Measurements from ENCODE around the gene MRNIP.

Gene MRNIP

DNA sequence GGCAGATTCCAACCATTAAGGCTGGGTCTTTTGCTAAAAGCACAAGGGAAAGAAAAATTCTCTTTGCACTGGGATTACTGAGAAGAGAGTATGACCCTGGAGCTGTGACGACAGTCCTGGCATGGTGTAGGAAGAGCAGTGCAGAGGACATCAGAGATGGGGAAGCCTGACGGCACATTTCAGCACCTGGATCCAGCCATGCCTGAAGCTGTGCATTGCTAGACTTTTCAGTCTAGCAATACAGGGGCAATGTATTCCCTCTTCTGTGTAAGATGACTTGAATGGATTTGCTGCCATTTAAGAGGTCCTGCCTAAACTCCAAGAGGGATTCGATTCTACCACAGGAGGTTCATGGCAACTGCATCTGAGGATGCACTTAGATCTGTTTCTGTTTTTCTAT is 12.3 kb upstream of the MRNIP start:
- DNase-seq = no peak

DNA sequence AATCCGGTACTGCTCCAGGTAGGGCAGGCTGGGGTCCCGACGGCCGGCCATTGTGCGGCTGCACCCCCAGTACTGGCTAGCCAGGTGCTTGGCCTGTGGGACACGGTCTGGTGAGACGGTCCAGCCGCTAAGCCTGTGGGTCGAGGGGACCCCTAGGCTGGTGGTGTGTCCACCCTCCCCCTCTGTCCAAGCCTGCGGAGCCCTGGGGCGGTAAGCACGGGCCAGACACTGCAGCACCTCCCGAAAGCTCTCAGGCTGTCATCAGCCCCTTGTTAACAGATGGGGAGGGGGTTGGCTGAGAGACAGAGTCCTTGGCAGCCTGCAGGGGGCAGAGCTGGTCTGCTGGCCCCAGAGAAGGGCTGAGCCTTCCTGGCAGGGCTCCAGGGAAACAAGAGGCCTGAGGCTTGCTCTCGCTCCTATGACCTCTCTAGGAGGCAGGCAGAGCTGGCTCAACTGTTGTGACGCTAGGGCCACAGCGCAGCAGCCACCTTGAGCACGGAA is 11.8 kb upstream of the MRNIP start:
- no peak for DNase-seq

DNA sequence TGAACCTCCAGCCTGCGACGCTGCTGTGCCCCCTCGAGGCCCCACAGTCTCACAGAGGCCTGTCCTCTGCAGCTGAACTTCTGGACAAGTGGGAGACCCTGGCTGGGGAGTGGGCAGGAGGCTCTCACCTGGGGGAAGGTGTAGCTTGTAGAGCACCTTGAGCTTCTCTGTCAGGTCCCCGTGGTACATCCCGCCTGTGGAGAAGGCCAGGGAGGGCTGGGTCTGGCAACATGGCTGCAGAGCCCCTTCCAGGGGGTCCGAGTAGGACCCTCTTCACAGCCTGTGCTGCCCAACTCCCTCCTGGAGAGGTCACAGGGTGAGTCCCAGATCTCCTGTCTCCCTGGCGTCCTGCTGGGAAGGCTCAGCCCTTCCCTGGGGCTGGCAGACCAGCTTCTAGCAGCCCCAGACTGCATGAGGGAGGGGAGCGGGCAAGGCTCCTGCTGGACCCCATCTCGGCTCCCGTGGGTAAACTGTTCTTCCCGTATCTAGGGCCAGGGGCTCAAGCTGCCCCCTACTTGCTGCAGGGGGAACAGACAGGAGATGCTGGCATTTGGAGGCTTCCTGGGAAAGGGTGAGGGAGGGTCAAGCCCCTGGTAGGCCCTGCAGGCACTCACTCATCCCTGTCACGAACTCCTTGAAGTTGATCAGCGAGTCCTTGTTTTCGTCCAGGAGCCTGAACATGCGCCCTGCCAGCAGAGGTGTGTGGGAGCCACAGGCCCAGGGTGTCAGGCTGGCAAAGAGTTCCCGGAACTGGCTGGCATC is 11.2 kb upstream of the MRNIP start:
- no peak for DNase-seq

DNA sequence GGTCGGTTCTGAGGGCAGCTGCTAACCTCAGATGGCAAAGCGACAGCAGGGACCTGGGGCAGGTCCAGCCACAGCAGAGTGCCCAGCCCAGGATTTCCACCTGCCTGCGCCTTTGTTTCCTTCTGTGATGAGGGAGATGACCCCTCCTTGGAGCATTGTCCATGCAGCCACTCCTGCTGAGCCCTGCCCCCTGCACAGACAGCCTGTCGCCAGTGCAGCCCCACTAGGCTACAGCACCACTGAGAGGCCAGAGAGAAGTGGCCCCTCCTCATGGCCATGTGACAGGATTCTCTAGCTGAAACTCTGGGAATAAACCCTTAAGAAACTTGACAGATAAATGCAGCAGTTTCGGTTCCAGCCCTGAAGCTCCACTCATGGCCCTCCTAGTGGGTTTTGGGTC is 10.5 kb upstream of the MRNIP start:
- no peak for DNase-seq

DNA sequence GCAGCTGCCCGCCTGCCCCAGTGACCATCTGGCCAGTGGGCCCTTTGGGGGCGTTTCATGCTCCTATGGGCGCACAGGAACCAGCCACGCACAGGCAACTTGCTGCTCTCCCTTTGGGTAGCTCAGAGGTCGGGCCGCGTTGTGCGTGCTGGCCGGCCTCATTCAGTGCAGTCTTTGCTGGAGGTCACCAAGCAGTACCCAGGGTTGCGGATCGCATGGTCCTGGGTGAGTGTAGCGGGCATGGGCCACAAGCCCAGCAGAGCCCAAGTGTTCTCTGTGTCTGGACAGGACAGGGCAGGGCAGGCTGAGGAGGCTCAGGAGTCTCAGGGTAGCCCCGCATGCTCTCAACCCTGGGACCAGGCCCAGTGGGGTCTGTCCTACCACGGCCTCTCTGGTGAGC is 9.9 kb upstream of the MRNIP start:
- DNase-seq = no peak

DNA sequence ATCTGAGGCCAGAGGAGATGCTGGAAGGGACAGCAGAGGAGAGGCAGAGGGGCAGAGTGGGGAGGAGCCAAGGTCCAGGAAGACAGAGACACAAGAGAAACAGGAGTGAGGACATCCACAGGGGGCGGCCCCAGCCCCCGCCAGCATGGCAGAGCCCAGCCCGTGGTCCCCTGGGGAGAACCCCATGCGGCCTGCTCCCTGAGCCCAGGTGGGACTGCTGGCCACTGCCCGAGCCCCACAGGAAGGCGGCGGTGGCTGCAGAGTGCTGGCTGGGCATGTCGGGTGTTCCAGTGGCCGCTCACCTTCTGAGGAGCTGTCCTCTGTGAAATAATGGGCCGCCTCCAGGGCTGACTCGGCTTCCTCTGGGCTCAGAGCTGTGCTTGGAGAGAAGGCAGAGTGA is 8.9 kb upstream of the MRNIP start:
- no peak for DNase-seq

DNA sequence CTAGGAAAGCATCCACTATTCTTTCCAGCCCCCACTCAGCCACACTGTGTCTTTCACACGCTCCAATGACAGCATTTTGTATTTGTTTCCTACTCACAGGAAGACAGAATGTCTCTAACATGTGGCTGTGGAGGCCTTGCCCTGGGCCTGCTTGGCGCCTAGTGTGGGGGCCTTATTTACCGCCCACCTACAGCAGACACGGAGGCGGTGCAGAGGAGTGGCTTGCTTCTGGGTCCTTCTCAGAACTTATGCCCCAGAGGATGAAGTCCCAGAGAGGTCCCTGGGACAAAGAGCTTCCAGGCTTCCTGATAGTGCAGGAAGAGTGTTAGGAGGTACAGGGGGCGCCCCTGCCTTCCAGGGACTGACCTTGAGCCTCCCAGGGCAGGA is 8.5 kb upstream of the MRNIP start:
- no peak for DNase-seq

DNA sequence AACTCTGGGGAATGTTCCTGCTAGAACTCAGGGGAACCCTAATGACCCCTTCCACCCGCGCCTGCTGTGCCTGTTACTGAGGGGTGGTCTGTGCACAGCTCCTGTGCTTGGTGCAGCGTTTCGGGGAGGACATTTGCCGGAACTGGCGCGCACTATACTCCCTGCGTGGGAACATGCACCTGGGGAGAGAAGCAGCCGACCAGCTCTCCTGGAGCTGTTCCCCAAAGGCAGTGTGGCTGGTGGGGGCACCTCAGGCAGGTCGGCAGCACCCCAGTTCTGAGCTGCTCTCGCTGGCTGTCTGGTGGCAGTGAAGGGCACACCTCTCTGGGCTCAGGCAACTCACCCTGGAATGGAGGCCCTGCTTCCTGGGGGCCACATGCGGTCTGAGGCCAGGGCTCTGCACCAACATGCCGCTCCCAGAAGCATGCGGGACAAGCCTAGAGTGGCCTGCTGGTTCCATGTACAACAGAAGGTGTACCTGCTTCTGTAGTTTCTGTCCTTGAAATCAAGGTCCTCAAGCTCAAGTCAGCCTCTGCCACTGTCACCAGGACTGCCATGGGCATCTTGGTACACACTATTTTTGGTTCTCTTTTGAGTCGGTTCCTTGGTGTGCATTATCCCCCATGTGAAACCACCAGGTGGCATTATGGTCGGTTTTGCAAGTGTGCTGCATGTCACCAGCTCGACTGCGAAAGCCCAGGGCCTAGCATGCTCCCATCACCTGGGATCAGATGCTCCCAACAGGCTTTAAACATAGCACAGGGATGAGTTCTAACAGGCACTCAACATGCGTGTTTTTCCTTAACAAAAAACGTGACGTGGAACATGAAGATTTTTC is 7.8 kb upstream of the MRNIP start:
- no peak for DNase-seq

DNA sequence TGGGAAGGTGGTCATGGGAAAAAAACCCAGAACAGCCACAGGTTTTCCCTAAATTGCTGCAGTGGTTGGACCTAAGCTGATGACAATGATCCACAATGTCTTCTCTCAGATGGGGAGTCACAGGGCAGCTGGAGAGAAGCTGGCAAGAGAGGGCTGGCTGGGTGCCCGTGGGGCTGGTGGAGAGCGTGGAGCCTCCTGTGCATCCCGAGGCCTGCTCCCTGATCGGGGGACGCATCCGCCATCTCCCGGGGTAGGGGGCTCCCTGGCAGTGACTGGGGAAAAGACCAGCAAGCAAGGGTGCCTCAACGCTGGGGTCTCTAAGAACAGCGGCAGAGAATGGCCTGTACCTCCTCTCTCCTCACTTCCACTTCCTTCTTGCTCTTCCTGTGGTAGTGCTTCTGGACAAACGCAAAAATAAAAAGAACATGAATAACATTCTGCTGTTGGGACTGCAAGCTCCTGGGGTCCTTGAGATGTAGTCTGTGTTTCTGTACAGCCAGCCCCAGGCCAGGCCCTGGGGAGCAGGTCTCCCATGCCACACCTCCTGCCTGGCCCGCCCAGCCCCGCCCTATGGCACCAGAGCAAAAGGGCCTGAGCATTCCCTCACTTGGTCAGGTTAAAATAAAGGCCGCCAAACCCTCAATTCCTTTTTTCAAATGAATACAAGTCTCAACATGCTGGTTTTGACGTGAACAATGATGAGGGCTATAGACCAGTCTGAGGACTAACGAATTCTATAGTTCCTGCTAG is 7.0 kb upstream of the MRNIP start:
- no peak for DNase-seq

DNA sequence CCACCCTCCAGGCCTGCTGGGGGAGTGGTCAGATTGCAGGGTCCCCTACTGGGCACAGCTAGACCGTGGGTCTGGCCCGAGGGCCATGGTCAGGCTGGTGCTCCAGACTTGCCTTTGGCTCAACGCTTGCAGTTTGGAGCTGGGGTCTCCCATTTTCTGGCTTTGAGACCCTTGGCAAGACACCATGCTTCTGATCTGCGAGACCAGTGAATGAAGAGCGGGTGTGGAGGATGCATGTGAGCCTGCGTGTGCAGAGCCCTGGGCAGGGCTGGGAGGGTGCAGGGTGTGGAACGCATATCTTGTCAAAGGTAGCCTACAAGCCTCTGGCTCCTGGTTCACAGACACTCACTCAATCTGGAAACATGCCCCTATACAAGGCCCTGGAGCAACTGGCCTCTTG is 6.1 kb upstream of the MRNIP start:
- no peak for DNase-seq

DNA sequence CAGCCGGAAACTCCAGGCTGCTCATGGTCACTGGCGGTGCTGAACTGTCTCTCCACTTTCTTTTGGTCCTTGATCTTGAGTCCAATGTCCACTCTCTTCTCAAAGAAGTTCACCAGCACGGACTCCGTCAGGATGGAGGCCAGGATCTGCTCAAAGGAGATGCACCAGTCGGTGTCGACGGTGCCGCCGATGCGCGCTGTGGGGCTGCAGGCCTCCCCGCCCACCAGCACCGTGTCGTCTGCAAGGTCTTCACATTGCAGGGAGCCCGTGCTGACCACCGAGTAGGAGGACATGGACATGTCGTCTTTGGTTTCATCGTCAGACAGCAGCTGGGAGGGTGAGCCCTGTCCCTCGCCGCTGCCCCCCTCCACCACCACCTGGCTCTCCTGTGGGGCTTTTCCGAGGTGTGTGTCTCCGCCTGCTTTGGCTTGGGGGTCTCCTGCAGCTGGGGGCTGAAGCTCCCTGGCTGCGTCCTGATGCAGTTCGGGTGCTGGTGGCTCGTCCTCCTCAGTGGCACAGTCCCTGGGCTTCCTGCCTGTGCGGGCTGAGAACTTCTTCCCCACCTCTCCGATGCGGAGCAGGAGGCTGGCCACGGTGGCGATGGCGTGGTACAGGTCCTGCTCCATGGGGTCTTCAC is 5.0 kb upstream of the MRNIP start:
- no peak for DNase-seq

DNA sequence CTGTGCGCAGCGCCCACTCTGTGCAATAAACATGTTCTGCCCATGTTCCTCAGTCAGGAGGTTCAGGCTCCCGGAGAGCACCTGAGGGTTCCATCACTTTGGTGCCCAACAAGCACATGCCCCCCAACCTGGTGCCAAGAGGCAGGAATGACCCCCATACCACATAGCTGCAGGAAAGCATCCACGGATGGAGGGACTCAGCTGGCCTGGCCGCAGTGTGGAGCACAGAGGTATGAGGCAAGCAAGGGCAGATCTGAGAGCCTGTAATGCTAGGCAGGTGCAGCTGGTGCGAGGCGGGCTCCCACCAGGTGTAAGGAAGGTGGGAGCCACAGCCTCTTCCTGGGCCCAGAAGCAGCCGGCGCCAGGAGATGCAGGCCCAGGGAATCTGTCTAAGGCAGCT is 4.3 kb upstream of the MRNIP start:
- no peak for DNase-seq

DNA sequence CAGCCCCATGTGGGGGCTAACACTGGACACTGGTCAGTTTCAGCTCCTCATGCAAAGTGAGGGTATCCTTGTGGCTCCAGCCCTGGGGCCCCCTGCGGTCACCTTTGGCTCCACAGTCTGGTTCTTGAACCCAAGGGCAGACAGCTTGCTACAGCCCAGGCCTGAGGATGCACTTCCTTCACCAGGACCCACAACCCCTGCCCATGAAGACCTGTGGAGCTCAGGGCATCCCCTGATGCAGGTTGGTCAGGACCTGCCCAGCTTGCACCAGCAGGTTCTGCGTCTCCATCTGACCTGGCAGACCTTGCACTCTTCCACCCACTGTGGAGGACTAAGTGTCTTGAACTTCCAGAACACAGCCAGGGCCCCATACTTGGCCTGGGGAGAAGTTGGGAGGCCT is 3.7 kb upstream of the MRNIP start:
- no peak for DNase-seq

DNA sequence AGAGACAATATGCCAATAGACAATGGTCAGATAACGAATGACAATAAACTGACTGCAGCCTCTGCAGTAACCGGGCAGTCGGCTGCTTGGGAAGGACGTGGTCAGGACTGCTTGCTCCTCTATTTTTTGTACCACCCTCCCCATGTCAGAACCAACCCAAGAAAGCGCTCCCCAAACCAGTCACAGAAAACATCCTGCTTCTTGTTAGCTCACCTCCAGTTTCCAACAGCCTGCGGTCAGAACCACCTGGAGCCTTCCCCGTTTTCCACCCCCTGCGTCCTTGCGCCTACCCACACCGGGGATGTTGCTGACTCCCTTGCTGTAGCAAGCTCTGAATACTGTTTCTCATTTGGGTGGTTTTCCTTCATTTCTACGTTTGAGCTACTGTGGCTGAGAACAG is 1.7 kb upstream of the MRNIP start:
- no peak for DNase-seq

DNA sequence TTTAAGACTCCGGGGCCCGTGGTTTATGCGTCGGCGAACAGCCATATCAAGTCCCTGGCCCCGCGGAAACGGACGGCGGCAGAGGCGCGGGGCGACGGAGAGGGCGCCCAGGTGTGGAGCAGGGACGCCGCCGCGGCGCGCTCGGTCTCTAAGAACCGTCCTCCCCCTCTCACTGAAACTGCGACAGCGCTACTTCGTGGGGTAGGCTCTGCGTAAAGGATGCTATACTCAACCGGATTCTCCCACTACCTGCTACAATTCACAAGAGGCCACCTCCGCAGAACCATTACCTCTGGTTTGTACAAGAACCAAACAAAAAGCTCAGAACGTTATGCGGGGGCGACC is 404 bp downstream of the MRNIP start:
- DNase-seq = no peak

DNA sequence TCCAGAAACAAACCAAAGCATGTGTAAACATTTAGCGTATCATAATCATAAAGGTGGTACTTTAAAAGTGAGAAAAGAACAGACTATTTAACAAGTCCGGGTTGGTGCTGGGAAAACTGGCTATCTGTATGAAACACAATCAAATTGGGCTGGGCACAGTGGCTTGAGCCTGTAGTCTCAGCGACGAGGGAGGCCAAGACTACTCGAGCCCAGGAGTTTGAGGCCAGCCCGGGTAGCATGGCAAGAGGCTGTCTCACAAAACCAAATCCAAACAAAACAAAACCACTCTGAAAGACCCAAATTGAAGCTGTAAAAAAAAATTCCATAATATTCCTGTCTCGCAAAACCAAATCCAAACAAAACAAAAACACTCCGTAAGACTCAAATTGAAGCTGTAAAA is 4.3 kb downstream of the MRNIP start:
- DNase-seq = no peak

DNA sequence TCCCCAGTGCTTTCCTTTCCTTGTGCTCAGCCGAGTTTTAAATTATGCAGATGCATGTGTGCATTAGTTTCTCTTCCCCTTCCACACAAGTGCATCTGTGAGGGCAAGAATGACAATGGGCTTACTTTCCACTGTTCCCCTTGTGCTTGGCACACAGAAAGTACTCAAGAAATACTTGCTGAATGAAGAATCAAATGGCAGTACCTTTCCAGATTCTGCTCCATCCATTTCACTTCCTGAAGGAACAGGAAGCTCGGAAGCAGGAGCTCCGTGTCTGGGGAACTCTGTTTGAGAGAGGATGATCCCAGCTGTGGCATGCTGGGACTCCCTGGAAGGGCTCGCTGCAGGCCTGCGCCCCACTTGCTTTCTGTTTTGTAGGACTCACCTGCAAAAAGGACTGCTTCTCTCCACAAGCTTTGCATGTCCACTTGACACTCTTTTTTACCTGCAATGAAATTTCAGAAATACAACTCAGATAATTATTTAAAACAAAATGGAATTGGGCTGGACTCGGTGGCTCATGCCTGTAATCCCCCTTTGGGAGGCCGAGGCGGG is 5.5 kb downstream of the MRNIP start:
- no peak for DNase-seq

DNA sequence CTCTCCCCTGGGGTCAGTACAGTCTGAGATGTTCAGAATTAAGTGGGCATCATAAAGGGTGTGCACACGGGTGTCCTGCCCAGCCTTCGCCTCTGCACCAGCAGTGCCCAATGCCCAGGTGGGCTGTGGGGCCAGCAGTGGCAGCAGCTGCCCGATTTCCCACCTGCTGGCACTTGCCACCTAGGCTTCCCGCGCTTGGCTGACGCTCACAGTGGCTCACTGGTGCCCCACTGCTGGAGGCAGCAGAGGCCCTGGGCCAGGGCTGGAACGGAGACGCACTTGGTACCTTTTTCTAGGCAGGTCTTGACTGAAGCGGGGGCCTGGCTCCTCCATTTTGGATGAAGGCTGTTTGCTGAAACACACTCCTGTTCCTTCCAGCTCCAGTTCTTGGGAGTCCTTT is 17.0 kb downstream of the MRNIP start:
- DNase-seq = no peak

DNA sequence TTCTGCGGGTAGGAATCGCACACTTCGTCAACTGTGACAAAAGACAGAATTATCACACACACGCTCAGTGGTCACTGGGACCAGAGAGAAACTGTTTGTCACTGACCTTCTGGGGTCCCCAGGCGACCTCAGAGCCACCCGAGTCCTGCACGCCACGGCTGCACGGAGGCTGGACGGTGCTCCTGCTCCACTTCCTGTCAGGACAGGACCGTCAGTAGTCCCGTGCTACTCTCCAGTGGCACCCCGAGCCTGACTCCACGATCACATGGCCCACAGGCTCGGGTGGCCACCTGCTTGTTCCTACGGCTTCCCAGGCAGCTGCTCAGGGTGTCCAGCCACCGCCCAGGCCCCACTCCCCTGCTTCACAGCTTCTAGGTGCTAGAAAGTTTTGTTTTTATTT is 17.9 kb downstream of the MRNIP start:
- no peak for DNase-seq

DNA sequence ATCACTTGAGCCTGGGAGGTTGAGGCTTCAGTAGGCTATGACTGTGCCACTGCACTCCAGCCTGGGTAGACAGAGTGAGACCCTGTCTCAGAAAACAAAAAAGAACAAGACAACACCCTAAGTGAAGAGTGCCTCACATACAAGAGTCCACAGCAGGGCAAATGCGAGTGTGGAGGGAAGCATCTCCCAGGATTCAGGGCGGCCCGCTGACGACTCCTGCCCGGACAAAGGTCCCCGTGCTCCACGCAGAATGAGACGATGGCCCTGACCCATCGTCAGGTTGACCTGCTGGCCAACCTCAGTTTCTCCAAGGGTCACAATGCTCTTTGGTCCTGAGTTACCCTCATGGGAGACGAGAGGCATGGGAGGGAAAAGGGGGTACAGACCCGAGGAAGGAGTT is 18.3 kb downstream of the MRNIP start:
- no peak for DNase-seq

DNA sequence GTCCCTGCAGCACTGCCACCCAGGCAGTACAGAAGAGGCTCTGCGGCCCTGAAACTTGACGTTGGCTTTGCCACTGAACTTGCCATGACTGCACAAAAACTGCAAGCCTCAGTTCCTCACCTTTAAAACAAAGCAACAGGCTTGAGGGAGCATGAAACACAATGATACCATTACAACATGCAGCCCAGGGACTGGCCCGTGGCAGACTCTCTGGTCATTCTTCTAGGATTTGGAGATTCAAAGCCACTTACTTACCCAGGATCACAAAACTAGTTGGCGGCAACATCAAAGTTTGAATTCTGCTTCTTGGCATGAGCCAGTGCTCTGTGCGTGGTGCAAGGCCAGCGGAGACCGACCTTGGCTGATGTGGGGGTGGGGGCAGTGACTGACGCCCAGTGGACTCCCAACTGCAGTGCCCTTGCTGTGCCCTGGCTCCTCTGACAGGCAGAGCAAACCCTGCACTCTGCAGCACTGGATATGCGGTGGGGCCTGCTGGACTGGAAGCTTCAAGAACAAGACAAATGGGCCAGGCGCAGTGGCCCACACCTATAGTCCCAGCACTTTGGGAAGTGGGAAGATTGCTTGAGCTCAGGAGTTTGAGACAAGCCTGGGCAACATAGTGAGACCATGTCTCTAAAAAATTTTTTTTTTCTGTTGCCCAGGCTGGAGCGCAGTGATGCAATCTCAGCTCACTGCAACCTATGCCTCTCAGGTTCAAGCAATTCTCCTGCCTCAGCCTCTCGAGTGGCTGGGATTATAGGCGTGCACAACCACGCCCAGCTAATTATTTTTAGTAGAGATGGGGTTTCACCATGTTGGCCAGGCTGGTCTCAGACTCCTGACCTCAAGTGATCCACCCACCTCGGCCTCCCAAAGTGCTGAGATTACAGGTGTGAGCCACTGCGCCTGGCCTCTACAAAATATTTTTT is 19.0 kb downstream of the MRNIP start:
- no peak for DNase-seq
